Activated naive CD4-positive, alpha-beta T cell treated with anti-CD3 and anti-CD28 coated beads, Interleukin-2, amount 50 U/mL, for 72 hours (primary cell): Measurements from ENCODE around the gene PAGR1. TPM values are rescaled to one million over a fixed set of nuclear protein-coding genes. Genes with fewer than 3 reads are reported as not detected.
"Not testable (repeated sequence)": the region's sequence is repeated elsewhere in the genome, so short reads cannot be mapped to it uniquely, and the experiment has no call there.

Experiments used
- ATAC-seq, 2 donors: fragments of 150-1000 bp; cut with Tn5 transposase; 2 replicates each; pipeline ENCODE4 v1.10.0; 2021; ENCODE audit warnings: mild to moderate bottlenecking in 2 of 2, moderate library complexity in 2 of 2
- DNase-seq, 2 donors: peaks; one replicate each; pipeline ENCODE4 v3.0.0; 2021 to 2022; ENCODE audit warnings: low spot score in 2 of 2
- H3K27ac Mint-ChIP-seq, 2 donors: one replicate each; pipeline ENCODE4 v1.8.0; 2022; ENCODE audit warnings: mild to moderate bottlenecking in 2 of 2, mixed read lengths in 2 of 2
- H3K36me3 Mint-ChIP-seq, 2 donors: one replicate each; pipeline ENCODE4 v1.8.0; 2022; ENCODE audit warnings: mixed read lengths in 2 of 2
- H3K9me3 Mint-ChIP-seq, 2 donors: one replicate each; pipeline ENCODE4 v1.8.0; 2022; ENCODE audit warnings: mixed read lengths in 2 of 2
- total RNA-seq, 2 donors: library from RNA; stranded (reverse); gene quantifications; one replicate each; pipeline ENCODE4 v1.2.3, GENCODE V29; 2022

The PAGR1 gene
- total RNA-seq, 2 donors from 2014 or later, result 20.2 to 40.0 TPM

GRCh38 chr16:29819506-29819905 lies 3.6 kb downstream of the PAGR1 start:
- DNase-seq, result no peak
- peaks cover 55 to 57% of the 10 kb centered on the region in 2 donors for H3K36me3 Mint-ChIP-seq
- no peak for ATAC-seq
- peak overlapping the region in 1 of 2 donors; percentile 97 for H3K27ac Mint-ChIP-seq
- H3K9me3 Mint-ChIP-seq, result no peaks in the 10 kb centered on the region

GRCh38 chr16:29820271-29820701 lies 4.3 kb downstream of the PAGR1 start, which contains the start of gene MVP:
MVP (plus strand) TSS chr16:29820462; CDS start chr16:29830550, 10,088 bp downstream.
- no peaks in the 10 kb centered on the region for H3K9me3 Mint-ChIP-seq
- H3K27ac Mint-ChIP-seq, result peak within 1 kb of the TSS; percentile 95 to 97
- peaks cover 55 to 57% of the 10 kb centered on the region in 2 donors for H3K36me3 Mint-ChIP-seq
- ATAC-seq (peak in 1 of 2 donors; percentile 23), DNase-seq (peak in 1 of 2 donors; percentile 61)

DNA sequence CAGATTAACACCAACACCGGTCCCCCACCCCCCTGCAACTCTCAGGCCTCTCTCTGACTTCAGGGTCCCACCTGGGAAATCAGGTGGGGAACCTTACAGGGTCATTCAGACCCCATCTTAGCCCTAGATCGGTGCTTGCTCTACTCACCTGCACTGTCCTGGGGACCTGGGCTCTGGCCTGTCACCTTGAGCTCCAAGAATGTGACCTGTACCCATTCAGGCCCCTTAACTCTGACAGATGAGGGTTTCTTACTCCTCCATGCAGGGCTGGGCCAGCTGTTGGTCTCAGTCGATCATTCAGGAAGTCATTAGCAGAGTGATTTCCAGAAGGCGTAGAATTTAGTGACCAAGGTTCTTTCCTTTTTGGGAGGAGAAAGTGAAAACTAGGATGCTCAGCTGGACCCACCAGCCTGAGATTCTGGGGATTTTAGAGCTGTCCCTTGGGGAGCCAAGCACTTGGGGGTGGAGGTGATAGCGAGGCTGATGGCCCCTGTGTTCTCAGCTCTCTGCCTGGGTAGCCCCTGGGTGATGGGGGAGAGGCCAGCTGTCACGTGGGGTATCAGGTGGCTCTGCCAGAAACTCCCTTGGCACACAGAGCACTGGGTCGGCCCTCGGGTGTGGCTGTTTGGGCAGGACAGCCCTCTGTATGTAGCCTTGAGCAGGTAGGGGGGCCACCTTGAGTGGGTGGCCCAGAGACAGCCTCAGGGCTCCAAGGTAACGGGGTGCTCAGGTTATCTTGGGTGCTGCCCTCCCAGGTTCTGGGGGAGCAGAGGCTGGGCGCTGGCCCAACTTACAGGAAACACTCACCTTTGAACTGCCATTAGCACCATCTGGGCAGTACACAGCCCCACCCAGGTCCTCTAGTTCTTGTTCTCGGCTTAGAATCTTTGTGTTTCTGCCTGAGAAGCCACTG lies 5.0 kb downstream of the PAGR1 start:
- DNase-seq (peak in 1 of 2 donors; percentile 80), ATAC-seq (peak; percentile 36 to 53)
- Mint-ChIP-seq H3K27ac (peak overlapping the region; percentile 95 to 97), H3K9me3 (no peaks in the 10 kb centered on the region), H3K36me3 (peaks cover 55 to 57% of the 10 kb centered on the region in 2 donors)

DNA sequence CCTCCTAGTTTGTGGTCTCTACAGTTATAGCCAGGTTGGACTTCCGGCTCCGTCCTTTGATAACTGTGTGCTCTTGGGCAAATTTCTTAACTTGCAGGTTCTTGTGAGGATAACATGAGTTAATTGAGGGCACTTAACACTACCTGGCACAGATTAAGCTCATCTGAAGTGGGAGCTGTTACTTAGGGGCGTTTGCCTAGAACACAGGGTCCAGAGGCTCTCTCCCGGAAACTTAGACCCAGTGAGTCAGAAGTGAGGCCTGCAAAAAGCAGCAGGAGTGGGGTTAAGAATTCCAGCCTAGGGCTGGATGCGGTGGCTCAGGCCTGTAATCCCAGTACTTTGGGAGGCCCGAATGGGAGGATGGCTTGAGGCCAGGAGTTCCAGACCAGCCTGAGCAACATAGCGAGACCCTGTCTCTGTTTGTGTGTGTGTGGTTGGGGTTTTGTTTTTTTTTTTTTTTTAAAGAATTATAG lies 5.7 kb downstream of the PAGR1 start:
- Mint-ChIP-seq H3K36me3 (peaks cover 52 to 55% of the 10 kb centered on the region in 2 donors), H3K9me3 (no peaks in the 10 kb centered on the region), H3K27ac (peak overlapping the region; percentile 96 to 97)
- ATAC-seq (no peak), DNase-seq (no peak)

DNA sequence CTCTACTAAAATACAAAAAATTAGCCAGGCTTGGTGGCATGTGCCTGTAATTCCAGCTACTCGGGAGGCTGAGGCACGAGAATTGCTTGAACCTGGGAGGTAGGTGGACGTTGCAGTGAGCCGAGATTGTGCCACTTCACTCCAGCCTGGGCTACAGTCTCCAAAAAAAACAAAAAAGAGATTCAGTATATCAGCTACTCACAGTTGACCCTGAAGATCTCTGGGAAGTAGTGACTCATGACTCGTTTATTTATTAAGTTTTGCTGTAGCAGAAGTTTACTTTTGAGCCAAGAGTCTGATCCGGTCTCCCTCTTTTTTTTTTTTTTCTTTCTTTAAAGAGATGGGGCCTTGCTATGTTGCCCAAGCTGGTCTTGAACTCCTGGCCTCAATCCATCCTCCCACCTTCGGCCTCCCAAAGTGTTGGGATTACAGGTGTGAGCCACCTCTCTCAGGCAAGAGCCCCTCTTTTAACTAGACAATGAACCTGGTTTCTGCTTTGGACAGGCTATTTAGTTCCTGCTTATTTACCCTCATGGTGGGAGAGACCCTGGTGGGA lies 8.7 kb downstream of the PAGR1 start:
- H3K27ac Mint-ChIP-seq, result peak overlapping the region; percentile 89 to 98
- H3K36me3 Mint-ChIP-seq, result peaks cover 26 to 29% of the 10 kb centered on the region in 2 donors
- DNase-seq (no peak), ATAC-seq (no peak)
- H3K9me3 Mint-ChIP-seq, result no peaks in the 10 kb centered on the region

GRCh38 chr16:29825145-29826044 lies 9.4 kb downstream of the PAGR1 start:
- peak; percentile 57 to 79 for DNase-seq
- ATAC-seq, result peak; percentile 65 to 68
- Mint-ChIP-seq H3K27ac (peak overlapping the region; percentile 89 to 98), H3K36me3 (peaks cover 19 to 24% of the 10 kb centered on the region in 2 donors), H3K9me3 (no peaks in the 10 kb centered on the region)

- Mint-ChIP-seq H3K36me3 (peaks cover 13 to 25% of the 10 kb centered on the region in 2 donors), H3K9me3 (no peaks in the 10 kb centered on the region), H3K27ac (peak overlapping the region; percentile 87 to 98)
- DNase-seq (no peak), ATAC-seq (no peak)
Measured at GRCh38 chr16:29826342-29826695, 10.4 kb downstream of the PAGR1 start.

GRCh38 chr16:29830774-29831173 lies 14.8 kb downstream of the PAGR1 start:
- DNase-seq (no peak), ATAC-seq (no peak)
- Mint-ChIP-seq H3K36me3 (peaks cover 4 to 41% of the 10 kb centered on the region in 2 donors), H3K27ac (peak overlapping the region in 1 of 2 donors; percentile 11), H3K9me3 (no peaks in the 10 kb centered on the region)

GRCh38 chr16:29831490-29831889 lies 15.5 kb downstream of the PAGR1 start:
- Mint-ChIP-seq H3K27ac (peak overlapping the region in 1 of 2 donors; percentile 11), H3K36me3 (peaks cover 4 to 42% of the 10 kb centered on the region in 2 donors), H3K9me3 (no peaks in the 10 kb centered on the region)
- ATAC-seq (no peak), DNase-seq (no peak)

- H3K27ac Mint-ChIP-seq, result peak overlapping the region; percentile 34 to 36
- not testable (repeated sequence) for ATAC-seq, DNase-seq, H3K9me3 Mint-ChIP-seq
- H3K36me3 Mint-ChIP-seq, result peaks cover 4 to 47% of the 10 kb centered on the region in 2 donors
Measured at GRCh38 chr16:29833219-29833618, 17.3 kb downstream of the PAGR1 start.

DNA sequence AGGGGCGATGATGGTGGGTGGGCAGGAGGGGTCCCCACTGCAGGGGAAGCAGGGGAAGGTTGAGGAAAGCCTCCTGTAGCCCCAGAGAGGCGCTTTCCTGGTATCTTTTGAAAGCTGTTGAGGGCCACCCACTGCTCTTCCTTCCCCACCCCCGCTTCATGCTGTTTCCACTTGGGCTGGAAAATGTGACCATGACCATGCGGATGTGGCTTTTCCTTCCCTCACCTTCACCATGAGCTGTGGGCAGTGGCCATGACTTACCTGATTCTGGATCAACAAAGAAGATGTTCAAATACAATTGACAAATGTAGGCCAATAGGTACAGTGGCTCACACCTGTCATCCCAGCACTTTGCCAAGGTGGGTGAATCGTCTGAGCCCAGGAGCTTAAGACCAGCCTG lies 18.1 kb downstream of the PAGR1 start:
- ATAC-seq (peak in 1 of 2 donors; percentile 50), DNase-seq (no peak)
- Mint-ChIP-seq H3K9me3 (no peaks in the 10 kb centered on the region), H3K27ac (peak overlapping the region; percentile 34 to 79), H3K36me3 (peaks cover 4 to 47% of the 10 kb centered on the region in 2 donors)

GRCh38 chr16:29835926-29836325 lies 20.0 kb downstream of the PAGR1 start:
- peaks cover under 1 to 44% of the 10 kb centered on the region in 2 donors for H3K36me3 Mint-ChIP-seq
- H3K9me3 Mint-ChIP-seq, result no peaks in the 10 kb centered on the region
- no peak for DNase-seq
- peak overlapping the region in 1 of 2 donors; percentile 44 for H3K27ac Mint-ChIP-seq
- no peak for ATAC-seq

GRCh38 chr16:29836623-29837022 lies 20.7 kb downstream of the PAGR1 start:
- Mint-ChIP-seq H3K9me3 (no peaks in the 10 kb centered on the region), H3K36me3 (peaks cover 0 to 37% of the 10 kb centered on the region in 2 donors), H3K27ac (no peak overlapping the region)
- DNase-seq (no peak), ATAC-seq (no peak)

DNA sequence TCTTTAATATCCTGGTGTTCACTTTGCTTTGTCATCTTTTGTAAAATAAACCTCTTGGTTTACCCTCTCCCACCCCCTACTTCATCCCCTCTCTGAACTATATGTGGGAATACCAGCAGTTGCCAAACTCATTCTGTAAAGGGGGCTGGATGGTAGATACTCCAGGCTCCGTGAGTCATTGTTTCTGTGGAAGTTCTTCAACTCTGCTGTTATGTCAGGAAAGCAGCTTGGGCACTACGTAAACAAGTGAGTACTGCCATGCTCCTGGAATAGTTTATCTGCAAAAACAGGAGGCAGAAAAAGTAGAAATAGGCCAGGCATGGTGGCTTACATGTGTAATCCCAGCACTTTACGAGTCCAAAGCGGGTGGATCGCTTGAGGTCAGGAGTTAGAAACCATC lies 21.9 kb downstream of the PAGR1 start:
- no peaks in the 10 kb centered on the region for H3K9me3 Mint-ChIP-seq
- ATAC-seq (no peak), DNase-seq (no peak)
- H3K27ac Mint-ChIP-seq, result no peak overlapping the region
- peaks cover 0 to 26% of the 10 kb centered on the region in 2 donors for H3K36me3 Mint-ChIP-seq

DNA sequence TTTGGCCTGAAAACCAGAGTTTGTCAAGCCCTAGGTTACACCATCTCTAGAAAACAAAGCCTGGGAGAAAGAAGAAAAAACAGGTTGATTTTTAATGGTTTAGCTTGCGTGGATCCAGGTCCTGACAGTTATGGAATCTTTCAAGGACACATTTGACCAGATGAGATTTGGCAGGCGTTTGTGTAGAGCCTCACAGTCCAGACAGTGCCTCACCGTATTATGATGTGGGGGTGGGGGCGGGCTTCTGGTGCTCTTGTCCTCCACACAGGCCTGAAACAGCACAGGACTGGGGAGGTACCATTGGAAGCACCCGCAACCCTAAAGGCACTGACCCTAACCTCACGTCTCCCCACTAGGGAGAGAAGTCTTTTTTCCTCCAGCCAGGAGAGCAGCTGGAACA lies 23.9 kb downstream of the PAGR1 start:
- DNase-seq (no peak), ATAC-seq (no peak)
- H3K36me3 Mint-ChIP-seq, result peaks cover 0 to 11% of the 10 kb centered on the region in 2 donors
- peak overlapping the region; percentile 54 to 60 for H3K27ac Mint-ChIP-seq
- no peaks in the 10 kb centered on the region for H3K9me3 Mint-ChIP-seq

GRCh38 chr16:29840240-29840639 lies 24.3 kb downstream of the PAGR1 start:
- peaks cover 2 to 11% of the 10 kb centered on the region in 2 donors for H3K36me3 Mint-ChIP-seq
- no peaks in the 10 kb centered on the region for H3K9me3 Mint-ChIP-seq
- peak overlapping the region; percentile 18 to 54 for H3K27ac Mint-ChIP-seq
- DNase-seq (no peak), ATAC-seq (no peak)
